Astrocyte (in vitro differentiated cells and primary cell): ENCODE measurements around the gene CLK4.

Experiments used
- EZH2 ChIP-seq: IDR thresholded peaks from 2 replicates; pipeline ENCODE4 v1.6.1; 2012; ENCODE audit warnings: mild to moderate bottlenecking, low read length, inconsistent platforms; ENCODE audit not compliant: insufficient read depth
- TF ChIP-seq, protein P1 (sequence below): IDR thresholded peaks from 2 replicates; pipeline ENCODE4 v1.5.1; 2011; ENCODE audit warnings: low read depth, mild to moderate bottlenecking, inconsistent platforms, low read length, moderate library complexity; ENCODE audit not compliant: insufficient read depth

DNA sequence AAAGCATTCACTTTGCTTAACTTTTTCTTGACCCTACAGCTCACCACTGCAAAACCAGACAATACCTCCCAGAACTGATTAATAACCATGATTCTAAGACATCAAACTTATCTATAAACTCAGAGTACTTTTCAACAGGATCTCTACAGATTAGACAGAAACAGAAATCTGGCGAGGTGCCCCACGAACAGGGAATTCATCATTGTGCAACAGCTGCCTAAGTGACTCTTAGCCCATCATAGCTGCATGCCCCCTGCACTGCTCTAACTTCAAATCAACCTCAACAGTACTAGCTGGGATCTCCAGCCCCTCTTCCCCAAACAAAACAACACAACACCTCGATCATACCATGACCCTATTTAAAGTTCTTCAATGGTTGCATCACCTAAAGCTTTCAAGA lies 20.6 kb downstream of the CLK4 start:
- TF ChIP-seq, protein P1, sequence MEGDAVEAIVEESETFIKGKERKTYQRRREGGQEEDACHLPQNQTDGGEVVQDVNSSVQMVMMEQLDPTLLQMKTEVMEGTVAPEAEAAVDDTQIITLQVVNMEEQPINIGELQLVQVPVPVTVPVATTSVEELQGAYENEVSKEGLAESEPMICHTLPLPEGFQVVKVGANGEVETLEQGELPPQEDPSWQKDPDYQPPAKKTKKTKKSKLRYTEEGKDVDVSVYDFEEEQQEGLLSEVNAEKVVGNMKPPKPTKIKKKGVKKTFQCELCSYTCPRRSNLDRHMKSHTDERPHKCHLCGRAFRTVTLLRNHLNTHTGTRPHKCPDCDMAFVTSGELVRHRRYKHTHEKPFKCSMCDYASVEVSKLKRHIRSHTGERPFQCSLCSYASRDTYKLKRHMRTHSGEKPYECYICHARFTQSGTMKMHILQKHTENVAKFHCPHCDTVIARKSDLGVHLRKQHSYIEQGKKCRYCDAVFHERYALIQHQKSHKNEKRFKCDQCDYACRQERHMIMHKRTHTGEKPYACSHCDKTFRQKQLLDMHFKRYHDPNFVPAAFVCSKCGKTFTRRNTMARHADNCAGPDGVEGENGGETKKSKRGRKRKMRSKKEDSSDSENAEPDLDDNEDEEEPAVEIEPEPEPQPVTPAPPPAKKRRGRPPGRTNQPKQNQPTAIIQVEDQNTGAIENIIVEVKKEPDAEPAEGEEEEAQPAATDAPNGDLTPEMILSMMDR: no peak
- no peak for TF ChIP-seq EZH2
